Activated CD8-positive, alpha-beta T cell treated with anti-CD3 and anti-CD28 coated beads for 36 hours (primary cell): Measurements from ENCODE around the gene MAP1B. TPM values are rescaled to one million over a fixed set of nuclear protein-coding genes. Genes with fewer than 3 reads are reported as not detected.

Source experiments
- ATAC-seq: fragments of 200-7000 bp; cut with Tn5 transposase; one replicate; pipeline ENCODE4 v1.10.0; 2021; ENCODE audit warnings: mild to moderate bottlenecking, moderate library complexity
- CTCF ChIA-PET: fragments of 350-600 bp; sonication (Branson Sonifier 250); formaldehyde crosslinking; loops from one replicate; lab custom pipeline; 2021; ENCODE audit warnings: antibody characterized with exemption; lab: Charles Lee
- POLR2A ChIA-PET: fragments of 350-600 bp; sonication (Branson Sonifier 250); formaldehyde crosslinking; loops from one replicate; lab custom pipeline; 2021; ENCODE audit warnings: antibody characterized with exemption; lab: Charles Lee
- DNase-seq: peaks from one replicate; pipeline ENCODE4 v3.0.0-alpha.2; 2020
- H3K27ac Mint-ChIP-seq: one replicate; pipeline ENCODE4 v1.8.0; 2021; ENCODE audit warnings: mild to moderate bottlenecking, mixed read lengths
- H3K27me3 Mint-ChIP-seq: one replicate; pipeline ENCODE4 v1.8.0; 2021; ENCODE audit warnings: mixed read lengths
- H3K36me3 Mint-ChIP-seq: one replicate; pipeline ENCODE4 v1.8.0; 2021; ENCODE audit warnings: low read depth, mixed read lengths
- H3K4me1 Mint-ChIP-seq: one replicate; pipeline ENCODE4 v1.8.0; 2021; ENCODE audit warnings: low read depth, mixed read lengths
- H3K4me3 Mint-ChIP-seq: one replicate; pipeline ENCODE4 v1.8.0; 2021; ENCODE audit warnings: mild to moderate bottlenecking, moderate library complexity, mixed read lengths
- H3K9me3 Mint-ChIP-seq: one replicate; pipeline ENCODE4 v1.8.0; 2021; ENCODE audit warnings: mixed read lengths
- intact Hi-C: fragments of 100-400 bp; cut with micrococcal nuclease; formaldehyde crosslinking; loops from one replicate; pipeline ENCODE4 v1.10.0; 2022
- total RNA-seq, 2 experiments: library from RNA; stranded (reverse); gene quantifications; one replicate each; pipeline ENCODE4 v1.2.3, GENCODE V29; 2021
- TF ChIP-seq, protein P1 (sequence below): fragments of 200-600 bp; IDR thresholded peaks from one replicate; pipeline ENCODE4 v1.8.0; 2022; ENCODE audit warnings: antibody characterized with exemption, mild to moderate bottlenecking

Gene MAP1B
- total RNA-seq, 2 experiments from 2014 or later = 0.09 to 0.25 TPM

- intact Hi-C loops = no loop called here
- no peaks in the 10 kb centered on the region for H3K36me3 Mint-ChIP-seq
- H3K4me1 Mint-ChIP-seq = no peaks in the 10 kb centered on the region
- no peaks in the 10 kb centered on the region for H3K9me3 Mint-ChIP-seq
- H3K27me3 Mint-ChIP-seq = peaks cover 7% of the 10 kb centered on the region
- POLR2A ChIA-PET = no interaction called here
- ATAC-seq (no peak), DNase-seq (no peak)
- no peak overlapping the region for H3K27ac Mint-ChIP-seq
- CTCF ChIA-PET = no interaction called here
- TF ChIP-seq, protein P1, sequence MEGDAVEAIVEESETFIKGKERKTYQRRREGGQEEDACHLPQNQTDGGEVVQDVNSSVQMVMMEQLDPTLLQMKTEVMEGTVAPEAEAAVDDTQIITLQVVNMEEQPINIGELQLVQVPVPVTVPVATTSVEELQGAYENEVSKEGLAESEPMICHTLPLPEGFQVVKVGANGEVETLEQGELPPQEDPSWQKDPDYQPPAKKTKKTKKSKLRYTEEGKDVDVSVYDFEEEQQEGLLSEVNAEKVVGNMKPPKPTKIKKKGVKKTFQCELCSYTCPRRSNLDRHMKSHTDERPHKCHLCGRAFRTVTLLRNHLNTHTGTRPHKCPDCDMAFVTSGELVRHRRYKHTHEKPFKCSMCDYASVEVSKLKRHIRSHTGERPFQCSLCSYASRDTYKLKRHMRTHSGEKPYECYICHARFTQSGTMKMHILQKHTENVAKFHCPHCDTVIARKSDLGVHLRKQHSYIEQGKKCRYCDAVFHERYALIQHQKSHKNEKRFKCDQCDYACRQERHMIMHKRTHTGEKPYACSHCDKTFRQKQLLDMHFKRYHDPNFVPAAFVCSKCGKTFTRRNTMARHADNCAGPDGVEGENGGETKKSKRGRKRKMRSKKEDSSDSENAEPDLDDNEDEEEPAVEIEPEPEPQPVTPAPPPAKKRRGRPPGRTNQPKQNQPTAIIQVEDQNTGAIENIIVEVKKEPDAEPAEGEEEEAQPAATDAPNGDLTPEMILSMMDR = no peak
- H3K4me3 Mint-ChIP-seq = no peak overlapping the region
Observed at GRCh38 chr5:72065751-72066255, 41.5 kb upstream of the MAP1B start.

- Mint-ChIP-seq H3K9me3 (no peaks in the 10 kb centered on the region), H3K4me3 (no peak overlapping the region), H3K27me3 (peaks cover 7% of the 10 kb centered on the region), H3K4me1 (no peaks in the 10 kb centered on the region), H3K27ac (no peak overlapping the region), H3K36me3 (no peaks in the 10 kb centered on the region)
- intact Hi-C loops = no loop called here
- DNase-seq (no peak), ATAC-seq (no peak)
- CTCF ChIA-PET = no interaction called here
- POLR2A ChIA-PET = no interaction called here
- TF ChIP-seq, protein P1 = no peak
Observed at GRCh38 chr5:72066705-72067107, 40.6 kb upstream of the MAP1B start.

- Mint-ChIP-seq H3K4me1 (no peaks in the 10 kb centered on the region), H3K27me3 (peaks cover 8% of the 10 kb centered on the region), H3K9me3 (no peaks in the 10 kb centered on the region), H3K27ac (no peak overlapping the region), H3K4me3 (no peak overlapping the region), H3K36me3 (no peaks in the 10 kb centered on the region)
- CTCF ChIA-PET = no interaction called here
- POLR2A ChIA-PET = no interaction called here
- ATAC-seq (no peak), DNase-seq (no peak)
- intact Hi-C loops = no loop called here
- TF ChIP-seq, protein P1 = no peak
Observed at GRCh38 chr5:72067682-72068470, 39.4 kb upstream of the MAP1B start.

GRCh38 chr5:72070529-72070928 is 36.7 kb upstream of the MAP1B start:
- no peaks in the 10 kb centered on the region for H3K9me3 Mint-ChIP-seq
- peaks cover 5% of the 10 kb centered on the region for H3K27me3 Mint-ChIP-seq
- intact Hi-C loops = no loop called here
- DNase-seq (no peak), ATAC-seq (no peak)
- H3K27ac Mint-ChIP-seq = no peak overlapping the region
- ChIA-PET CTCF (no interaction called here), POLR2A (no interaction called here)
- H3K4me3 Mint-ChIP-seq = no peak overlapping the region
- no peaks in the 10 kb centered on the region for H3K36me3 Mint-ChIP-seq
- TF ChIP-seq, protein P1 = no peak
- no peaks in the 10 kb centered on the region for H3K4me1 Mint-ChIP-seq

DNA sequence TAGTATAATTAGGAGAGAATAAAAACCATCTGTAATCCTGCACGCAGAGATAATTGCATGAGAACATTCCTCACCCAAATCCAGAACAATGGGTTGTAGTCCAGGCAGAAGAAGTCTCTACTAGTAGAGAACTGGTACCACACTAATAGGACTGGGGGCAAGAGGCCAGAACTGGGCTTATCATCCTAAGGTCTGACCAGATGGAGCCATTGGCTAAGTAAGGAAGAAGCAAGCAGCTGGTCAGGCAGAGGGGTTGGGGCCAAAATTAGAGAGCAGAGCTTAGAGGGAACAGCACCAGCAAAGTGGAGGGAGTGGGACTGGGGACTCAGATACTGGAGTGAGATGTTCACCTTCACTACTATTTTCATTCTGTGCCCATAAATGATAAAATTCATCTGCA is 35.4 kb upstream of the MAP1B start:
- TF ChIP-seq, protein P1 = no peak
- Mint-ChIP-seq H3K27me3 (peaks cover 5% of the 10 kb centered on the region), H3K9me3 (no peaks in the 10 kb centered on the region), H3K4me3 (no peak overlapping the region), H3K27ac (no peak overlapping the region), H3K36me3 (no peaks in the 10 kb centered on the region), H3K4me1 (no peaks in the 10 kb centered on the region)
- ATAC-seq = no peak
- POLR2A ChIA-PET = no interaction called here
- DNase-seq = no peak
- CTCF ChIA-PET = no interaction called here
- intact Hi-C loops = no loop called here
